Measurements from ENCODE around the gene SLC9A4. TPM values are rescaled to one million over a fixed set of nuclear protein-coding genes. Genes with fewer than 3 reads are reported as not detected.

SLC9A4 gene
- total RNA-seq, 2 donors from 2014 or later: 0.78 TPM; not detected in 1

GRCh38 chr2:102538491-102538890 is 65.5 kb downstream of the SLC9A4 start:
- no peak overlapping the region for H3K27ac ChIP-seq
- H3K9me3 ChIP-seq: no peaks in the 10 kb centered on the region
- no peaks in the 10 kb centered on the region for H3K4me1 ChIP-seq
- H3K4me3 ChIP-seq: no peak overlapping the region
- 40 to 50% methylated on average over 2 of the region's 2 CpGs for WGBS, 2 donors
- intact Hi-C loops (cut with DNase I): no loop called here
- no peak for DNase-seq
- H3K36me3 ChIP-seq (replicated peaks in 1 of 2; ENCODE audit: insufficient read depth in 1 of 2, low read depth in 2 of 2): no peaks in the 10 kb centered on the region
- no peaks in the 10 kb centered on the region for H3K27me3 ChIP-seq
- TF ChIP-seq, protein P1, sequence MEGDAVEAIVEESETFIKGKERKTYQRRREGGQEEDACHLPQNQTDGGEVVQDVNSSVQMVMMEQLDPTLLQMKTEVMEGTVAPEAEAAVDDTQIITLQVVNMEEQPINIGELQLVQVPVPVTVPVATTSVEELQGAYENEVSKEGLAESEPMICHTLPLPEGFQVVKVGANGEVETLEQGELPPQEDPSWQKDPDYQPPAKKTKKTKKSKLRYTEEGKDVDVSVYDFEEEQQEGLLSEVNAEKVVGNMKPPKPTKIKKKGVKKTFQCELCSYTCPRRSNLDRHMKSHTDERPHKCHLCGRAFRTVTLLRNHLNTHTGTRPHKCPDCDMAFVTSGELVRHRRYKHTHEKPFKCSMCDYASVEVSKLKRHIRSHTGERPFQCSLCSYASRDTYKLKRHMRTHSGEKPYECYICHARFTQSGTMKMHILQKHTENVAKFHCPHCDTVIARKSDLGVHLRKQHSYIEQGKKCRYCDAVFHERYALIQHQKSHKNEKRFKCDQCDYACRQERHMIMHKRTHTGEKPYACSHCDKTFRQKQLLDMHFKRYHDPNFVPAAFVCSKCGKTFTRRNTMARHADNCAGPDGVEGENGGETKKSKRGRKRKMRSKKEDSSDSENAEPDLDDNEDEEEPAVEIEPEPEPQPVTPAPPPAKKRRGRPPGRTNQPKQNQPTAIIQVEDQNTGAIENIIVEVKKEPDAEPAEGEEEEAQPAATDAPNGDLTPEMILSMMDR (IDR thresholded peaks at IDR 0.05): no peak
- no peak for TF ChIP-seq POLR2A (IDR thresholded peaks at IDR 0.05)
- no peak for ATAC-seq

DNA sequence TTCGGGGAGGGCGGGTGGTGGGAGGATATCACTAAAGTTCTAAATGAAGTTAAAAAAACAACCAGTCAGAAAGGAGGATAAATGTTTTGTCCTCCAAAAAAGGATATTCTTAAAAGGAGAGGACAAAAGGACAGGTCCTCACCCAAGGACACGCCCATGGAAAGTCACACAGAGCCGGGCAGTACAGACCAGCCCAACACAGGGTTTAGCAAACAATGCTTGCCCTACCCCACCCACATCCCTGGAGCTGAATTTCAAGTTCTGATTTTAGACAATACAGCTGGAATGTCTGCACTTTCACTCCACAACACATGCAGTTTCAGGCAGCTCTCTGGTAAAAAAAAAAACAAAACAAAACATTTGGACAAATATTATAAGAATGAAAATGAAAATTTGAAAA is 67.9 kb downstream of the SLC9A4 start:
- Histone ChIP-seq H3K27me3 (no peaks in the 10 kb centered on the region), H3K27ac (no peak overlapping the region), H3K9me3 (no peaks in the 10 kb centered on the region), H3K4me3 (no peak overlapping the region), H3K36me3 (replicated peaks in 1 of 2; ENCODE audit: insufficient read depth in 1 of 2, low read depth in 2 of 2) (no peaks in the 10 kb centered on the region), H3K4me1 (no peaks in the 10 kb centered on the region)
- WGBS, 2 donors: 29 to 40% methylated on average over 4 of the region's 4 CpGs
- no peak for ATAC-seq
- no peak for DNase-seq
- intact Hi-C loops (cut with DNase I): no loop called here
- TF ChIP-seq POLR2A (IDR thresholded peaks at IDR 0.05): no peak
- TF ChIP-seq, protein P1 (IDR thresholded peaks at IDR 0.05): no peak

DNA sequence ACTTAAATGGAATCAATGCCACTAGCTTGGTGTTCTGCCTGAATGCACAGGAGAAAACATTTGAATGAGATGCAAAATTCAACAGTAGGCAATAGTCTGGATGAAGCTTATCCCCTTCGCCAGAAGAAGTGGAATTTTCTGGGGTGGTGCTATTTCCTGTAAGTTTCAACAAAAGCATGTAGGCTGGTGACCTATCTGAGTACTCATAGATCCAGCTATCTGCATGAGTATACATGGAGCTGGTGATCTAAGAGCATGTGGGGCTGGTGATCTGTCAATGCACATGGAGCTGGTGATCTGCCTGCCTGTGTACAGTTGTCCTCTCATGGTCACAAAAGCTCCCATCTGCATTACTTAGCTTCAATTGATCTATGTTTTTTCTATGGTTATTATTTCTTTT is 71.2 kb downstream of the SLC9A4 start:
- intact Hi-C loops (cut with DNase I): no loop called here
- Histone ChIP-seq H3K27me3 (no peaks in the 10 kb centered on the region), H3K4me1 (no peaks in the 10 kb centered on the region), H3K27ac (no peak overlapping the region), H3K4me3 (no peak overlapping the region), H3K9me3 (no peaks in the 10 kb centered on the region), H3K36me3 (replicated peaks in 1 of 2; ENCODE audit: insufficient read depth in 1 of 2, low read depth in 2 of 2) (no peaks in the 10 kb centered on the region)
- DNase-seq: no peak
- 65 to 82% methylated on average over 1 of the region's 1 CpG for WGBS, 2 donors
- ATAC-seq: no peak
- TF ChIP-seq, protein P1 (IDR thresholded peaks at IDR 0.05): no peak
- no peak for TF ChIP-seq POLR2A (IDR thresholded peaks at IDR 0.05)

DNA sequence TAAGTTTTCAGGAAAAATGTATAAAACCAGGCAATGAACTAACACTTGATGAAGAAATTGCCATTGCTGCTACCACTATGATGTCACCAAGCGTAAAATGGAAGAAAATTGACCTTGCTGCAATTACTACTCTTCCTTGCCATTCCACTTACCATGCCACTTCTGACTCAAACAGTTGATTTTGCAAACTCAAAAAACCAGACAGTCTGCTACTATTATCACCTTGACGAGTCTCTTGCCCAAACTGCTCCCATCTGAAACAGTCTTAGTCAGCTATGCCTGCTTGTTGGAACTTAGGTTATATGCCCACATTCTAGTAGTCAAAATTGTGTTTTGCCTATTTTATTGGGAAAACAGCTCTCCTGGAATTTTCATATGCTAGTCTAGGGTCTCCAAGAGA is 74.4 kb downstream of the SLC9A4 start:
- H3K4me3 ChIP-seq: no peak overlapping the region
- H3K4me1 ChIP-seq: no peaks in the 10 kb centered on the region
- TF ChIP-seq, protein P1 (IDR thresholded peaks at IDR 0.05): no peak
- no peak for TF ChIP-seq POLR2A (IDR thresholded peaks at IDR 0.05)
- H3K27ac ChIP-seq: no peak overlapping the region
- 63 to 70% methylated on average over 2 of the region's 2 CpGs for WGBS, 2 donors
- H3K36me3 ChIP-seq (replicated peaks in 1 of 2; ENCODE audit: insufficient read depth in 1 of 2, low read depth in 2 of 2): no peaks in the 10 kb centered on the region
- DNase-seq: no peak
- ATAC-seq: no peak
- intact Hi-C loops (cut with DNase I): no loop called here
- H3K9me3 ChIP-seq: no peaks in the 10 kb centered on the region
- H3K27me3 ChIP-seq: no peaks in the 10 kb centered on the region

- 0% methylated on average over 1 of the region's 1 CpG for WGBS, 2 donors
- intact Hi-C loops (cut with DNase I): no loop called here
- TF ChIP-seq, protein P1 (IDR thresholded peaks at IDR 0.05): no peak
- TF ChIP-seq POLR2A (IDR thresholded peaks at IDR 0.05): no peak
- DNase-seq (no peak), ATAC-seq (no peak)
- Histone ChIP-seq H3K4me3 (no peak overlapping the region), H3K36me3 (replicated peaks in 1 of 2; ENCODE audit: insufficient read depth in 1 of 2, low read depth in 2 of 2) (no peaks in the 10 kb centered on the region), H3K27me3 (no peaks in the 10 kb centered on the region), H3K9me3 (no peaks in the 10 kb centered on the region), H3K4me1 (no peaks in the 10 kb centered on the region), H3K27ac (no peak overlapping the region)
Measured at GRCh38 chr2:102549027-102549426, 76.0 kb downstream of the SLC9A4 start.
